HK-2 (cell line): ENCODE results near the gene PCDHGB3.
"Not testable (repeated sequence)": the region's sequence is repeated elsewhere in the genome, so short reads cannot be mapped to it uniquely, and the experiment has no call there.

Experiments used
- DNase-seq: peaks from one replicate; pipeline ENCODE4 v3.0.0-alpha.2; 2018; ENCODE audit not compliant: unreplicated experiment

The PCDHGB3 gene

GRCh38 chr5:141369994-141370848 is at the start of gene PCDHGB3:
Gene PCDHGB3 (plus strand): TSS chr5:141370242. CDS start chr5:141370395, 153 bp downstream.
- DNase-seq = no peak

- DNase-seq = no peak
Observed at GRCh38 chr5:141322261-141322660, 47.8 kb upstream of the PCDHGB3 start.

- DNase-seq = no peak
Observed at GRCh38 chr5:141326088-141326854, 43.8 kb upstream of the PCDHGB3 start.

DNA sequence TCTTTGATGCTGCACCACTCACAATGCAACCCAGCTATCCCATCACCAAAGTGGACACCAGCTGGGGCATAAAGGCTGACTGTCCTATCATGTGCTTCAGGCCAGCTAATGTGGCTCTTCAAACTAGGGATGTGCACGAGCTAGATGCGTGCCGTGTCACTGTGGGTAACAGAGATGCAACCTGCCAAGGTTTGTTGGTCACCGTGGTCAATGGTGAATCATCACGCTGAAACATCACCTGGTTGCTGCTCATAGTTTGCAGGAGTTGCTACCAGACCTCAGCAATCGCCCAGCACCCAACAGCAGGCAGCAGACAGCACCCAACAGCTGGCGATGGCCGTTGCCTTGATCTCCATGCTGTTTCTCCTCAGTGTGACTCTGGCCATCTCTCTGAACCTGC is 41.8 kb upstream of the PCDHGB3 start:
- no peak for DNase-seq

- DNase-seq = no peak
Observed at GRCh38 chr5:141330299-141331080, 39.6 kb upstream of the PCDHGB3 start, which contains the start of gene PCDHGA1. Gene PCDHGA1 (plus strand): TSS chr5:141330514.

DNA sequence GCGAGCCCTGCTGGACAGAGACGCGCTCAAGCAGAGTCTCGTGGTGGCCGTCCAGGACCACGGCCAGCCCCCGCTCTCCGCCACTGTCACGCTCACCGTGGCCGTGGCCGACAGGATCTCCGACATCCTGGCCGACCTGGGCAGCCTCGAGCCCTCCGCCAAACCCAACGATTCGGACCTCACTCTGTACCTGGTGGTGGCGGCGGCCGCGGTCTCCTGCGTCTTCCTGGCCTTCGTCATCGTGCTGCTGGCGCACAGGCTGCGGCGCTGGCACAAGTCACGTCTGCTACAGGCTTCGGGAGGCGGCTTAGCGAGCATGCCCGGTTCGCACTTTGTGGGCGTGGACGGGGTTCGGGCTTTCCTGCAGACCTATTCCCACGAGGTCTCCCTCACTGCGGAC is 37.5 kb upstream of the PCDHGB3 start:
- not testable (repeated sequence) for DNase-seq

DNA sequence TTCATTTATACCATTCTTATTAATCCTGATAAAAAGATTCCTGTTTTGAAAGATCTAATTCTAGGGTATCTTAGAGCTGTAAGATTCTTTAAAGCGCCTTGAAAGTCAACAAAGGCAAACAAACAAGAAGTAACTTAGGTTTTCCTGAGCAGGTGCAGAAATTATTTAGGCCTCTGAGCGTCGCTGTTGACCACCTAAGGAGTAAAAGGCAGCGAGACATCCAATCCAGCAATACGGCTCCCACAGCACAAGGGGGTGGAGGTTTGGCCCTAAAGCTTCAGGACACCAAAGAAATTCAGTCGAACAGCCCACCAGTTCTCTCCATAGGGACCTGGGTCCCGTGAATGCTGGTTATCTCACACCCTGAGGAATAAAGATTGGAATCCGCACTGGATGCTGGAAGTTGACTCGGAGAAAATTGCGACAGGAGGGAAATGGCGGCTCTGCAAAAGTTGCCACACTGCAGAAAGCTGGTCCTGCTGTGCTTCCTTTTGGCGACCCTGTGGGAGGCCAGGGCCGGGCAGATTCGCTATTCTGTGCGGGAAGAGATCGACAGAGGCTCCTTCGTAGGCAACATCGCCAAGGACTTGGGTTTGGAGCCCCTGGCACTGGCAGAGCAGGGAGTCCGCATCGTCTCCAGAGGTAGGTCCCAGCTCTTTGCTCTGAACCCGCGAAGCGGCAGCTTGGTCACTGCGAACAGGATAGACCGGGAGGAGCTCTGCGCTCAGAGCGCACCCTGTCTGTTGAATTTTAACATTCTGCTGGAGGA is 31.3 kb upstream of the PCDHGB3 start, which contains the start of gene PCDHGA2:
PCDHGA2 (plus strand) TSS at position 223 of the 769 bp plus-strand sequence.
- DNase-seq = no peak

- not testable (repeated sequence) for DNase-seq
Observed at GRCh38 chr5:141340781-141341354, 29.2 kb upstream of the PCDHGB3 start.

GRCh38 chr5:141342773-141343172 is 27.3 kb upstream of the PCDHGB3 start:
- no peak for DNase-seq

GRCh38 chr5:141343242-141343952 is 26.6 kb upstream of the PCDHGB3 start, which contains the start of gene PCDHGA3:
Gene PCDHGA3 (plus strand): TSS chr5:141343829. CDS start chr5:141344034, 205 bp downstream.
- DNase-seq = no peak

DNA sequence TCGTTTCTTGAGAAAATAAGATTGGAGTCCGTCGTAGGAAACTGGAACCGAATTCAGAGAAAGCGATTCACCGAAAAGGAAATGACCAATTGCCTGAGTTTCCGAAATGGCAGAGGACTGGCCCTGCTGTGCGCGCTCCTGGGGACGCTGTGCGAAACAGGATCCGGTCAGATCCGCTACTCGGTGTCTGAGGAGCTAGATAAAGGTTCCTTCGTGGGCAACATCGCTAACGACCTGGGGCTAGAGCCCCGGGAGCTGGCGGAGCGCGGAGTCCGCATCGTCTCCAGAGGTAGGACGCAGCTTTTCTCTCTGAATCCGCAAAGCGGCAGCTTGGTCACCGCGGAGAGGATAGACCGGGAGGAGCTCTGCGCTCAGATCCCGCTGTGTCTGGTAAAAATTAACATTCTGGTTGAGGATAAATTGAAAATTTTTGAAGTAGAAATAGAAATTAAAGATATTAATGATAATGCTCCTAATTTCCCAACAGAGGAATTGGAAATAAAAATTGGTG is 26.0 kb upstream of the PCDHGB3 start:
- no peak for DNase-seq

DNA sequence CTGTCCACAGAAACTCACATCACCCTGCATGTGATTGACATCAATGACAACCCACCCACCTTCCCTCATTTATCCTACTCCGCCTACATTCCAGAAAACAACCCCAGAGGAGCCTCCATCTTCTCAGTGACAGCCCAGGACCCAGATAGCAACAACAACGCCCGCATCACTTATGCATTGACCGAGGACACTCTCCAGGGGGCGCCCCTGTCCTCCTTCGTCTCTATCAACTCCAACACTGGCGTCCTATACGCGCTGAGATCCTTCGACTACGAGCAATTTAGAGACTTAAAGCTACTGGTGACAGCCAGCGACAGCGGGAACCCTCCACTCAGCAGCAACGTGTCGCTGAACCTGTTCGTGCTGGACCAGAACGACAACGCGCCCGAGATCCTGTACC is 24.7 kb upstream of the PCDHGB3 start:
- DNase-seq = no peak

GRCh38 chr5:141346017-141346416 is 24.0 kb upstream of the PCDHGB3 start:
- DNase-seq = not testable (repeated sequence)

DNA sequence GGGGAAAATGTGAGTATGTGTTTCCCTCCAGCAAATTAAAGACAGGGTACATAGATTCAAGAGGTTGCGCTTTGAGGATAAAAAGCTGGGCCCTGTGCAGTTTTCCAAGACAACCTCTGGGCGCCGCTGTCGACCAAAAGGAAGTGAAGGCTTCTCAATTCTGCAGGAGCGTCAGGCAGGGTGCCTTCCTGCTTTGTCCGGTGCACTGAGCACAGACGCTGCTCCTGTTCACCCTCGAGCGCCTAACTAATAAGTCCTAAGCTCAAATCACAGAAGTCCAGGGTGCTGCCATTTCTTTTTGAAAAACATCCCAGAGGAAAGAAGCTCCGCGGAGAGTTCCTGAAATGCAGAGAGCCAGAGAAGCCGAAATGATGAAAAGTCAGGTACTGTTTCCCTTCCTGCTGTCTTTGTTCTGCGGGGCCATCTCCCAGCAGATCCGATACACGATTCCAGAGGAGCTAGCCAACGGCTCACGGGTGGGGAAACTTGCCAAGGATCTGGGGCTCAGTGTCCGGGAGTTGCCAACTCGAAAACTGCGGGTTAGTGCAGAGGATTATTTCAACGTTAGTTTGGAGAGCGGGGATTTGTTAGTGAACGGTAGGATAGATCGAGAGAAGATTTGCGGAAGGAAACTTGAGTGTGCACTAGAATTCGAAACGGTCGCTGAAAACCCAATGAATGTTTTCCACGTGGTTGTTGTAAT is 20.0 kb upstream of the PCDHGB3 start, which contains the start of gene PCDHGB1:
PCDHGB1 (plus strand) TSS at position 183 of the 703 bp plus-strand sequence; CDS start at position 345, 162 bp downstream.
- peak; percentile 10 for DNase-seq

GRCh38 chr5:141351591-141351990 is 18.5 kb upstream of the PCDHGB3 start:
- no peak for DNase-seq

DNA sequence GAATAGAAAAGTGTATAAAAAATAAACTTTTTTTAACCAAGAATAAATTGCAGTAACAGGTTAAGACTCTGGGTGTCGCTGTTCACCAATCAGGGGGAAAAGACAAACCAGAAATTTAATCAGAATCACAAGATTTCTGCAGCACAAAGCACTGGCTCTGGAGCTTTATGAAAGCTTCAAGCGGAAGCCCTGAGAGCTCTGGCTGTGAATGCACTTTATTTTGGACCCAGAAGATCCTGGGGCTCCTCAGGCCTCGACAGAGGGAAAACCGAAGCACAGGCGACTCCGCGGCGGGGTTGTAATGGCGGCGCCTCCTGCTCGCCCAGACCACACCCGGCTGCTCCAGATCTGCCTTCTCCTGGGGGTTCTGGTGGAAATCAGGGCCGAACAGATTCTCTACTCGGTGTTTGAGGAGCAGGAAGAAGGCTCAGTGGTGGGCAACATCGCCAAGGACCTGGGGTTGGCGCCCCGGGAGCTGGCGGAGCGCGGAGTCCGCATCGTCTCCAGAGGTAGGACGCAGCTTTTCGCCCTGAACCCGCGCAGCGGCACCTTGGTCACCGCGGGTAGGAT is 15.1 kb upstream of the PCDHGB3 start, which contains the start of gene PCDHGA4:
PCDHGA4 (plus strand) TSS at position 122 of the 570 bp plus-strand sequence; CDS start at position 209, 87 bp downstream.
- no peak for DNase-seq

GRCh38 chr5:141355641-141356040 is 14.4 kb upstream of the PCDHGB3 start:
- DNase-seq = no peak

DNA sequence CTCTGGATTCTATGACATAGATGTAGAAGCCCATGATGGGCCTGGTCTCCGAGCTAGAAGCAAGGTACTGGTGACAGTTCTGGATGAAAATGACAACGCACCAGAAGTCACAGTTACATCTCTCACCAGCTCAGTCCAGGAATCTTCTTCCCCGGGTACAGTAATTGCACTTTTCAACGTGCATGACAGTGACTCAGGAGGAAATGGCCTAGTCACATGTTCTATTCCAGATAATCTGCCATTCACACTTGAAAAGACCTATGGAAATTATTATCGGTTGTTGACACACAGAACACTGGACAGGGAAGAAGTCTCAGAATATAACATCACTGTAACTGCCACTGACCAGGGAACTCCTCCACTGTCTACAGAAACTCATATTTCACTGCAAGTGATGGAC is 13.9 kb upstream of the PCDHGB3 start:
- no peak for DNase-seq
